GM21786 (cell line): ENCODE measurements around the gene TMPRSS7.

Experiments
- ATAC-seq: cut with Tn5 transposase; IDR thresholded peaks from one replicate; pipeline ENCODE4 v1.9.1; 2021; ENCODE audit not compliant: unreplicated experiment

TMPRSS7 gene

DNA sequence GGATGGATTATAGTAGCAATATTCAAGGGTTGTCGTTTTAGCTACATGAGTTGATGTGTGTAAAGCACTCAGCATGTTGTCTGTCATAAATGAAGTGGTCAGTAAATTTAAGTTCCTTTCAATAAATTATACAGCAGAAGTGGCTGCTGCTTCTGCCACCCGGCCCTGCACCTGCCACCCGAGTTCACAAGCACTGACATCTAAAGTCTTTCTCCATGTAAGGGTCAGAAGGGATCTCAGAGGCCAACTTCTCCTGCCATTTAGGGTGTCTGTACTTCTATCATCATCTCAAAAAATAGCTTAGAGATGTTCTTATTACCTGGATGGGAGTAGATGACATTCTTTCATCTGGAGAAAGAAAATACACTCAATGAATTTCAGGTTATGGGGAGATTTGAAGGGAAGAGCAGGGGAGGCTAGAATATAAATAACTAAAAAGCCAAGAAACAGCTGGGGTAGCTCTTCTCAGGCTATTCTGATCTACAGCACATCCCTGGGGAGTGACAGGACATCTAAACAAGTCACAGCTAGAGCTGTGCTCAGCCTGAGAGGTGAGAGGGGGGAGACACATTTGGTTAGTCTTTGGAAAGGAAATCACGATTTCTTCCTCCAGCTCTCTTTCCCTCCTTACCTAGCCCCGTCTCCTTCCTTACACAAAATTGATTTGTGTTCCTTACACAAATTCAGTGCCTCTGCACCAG lies 90.5 kb downstream of the TMPRSS7 start:
- no peak for ATAC-seq

DNA sequence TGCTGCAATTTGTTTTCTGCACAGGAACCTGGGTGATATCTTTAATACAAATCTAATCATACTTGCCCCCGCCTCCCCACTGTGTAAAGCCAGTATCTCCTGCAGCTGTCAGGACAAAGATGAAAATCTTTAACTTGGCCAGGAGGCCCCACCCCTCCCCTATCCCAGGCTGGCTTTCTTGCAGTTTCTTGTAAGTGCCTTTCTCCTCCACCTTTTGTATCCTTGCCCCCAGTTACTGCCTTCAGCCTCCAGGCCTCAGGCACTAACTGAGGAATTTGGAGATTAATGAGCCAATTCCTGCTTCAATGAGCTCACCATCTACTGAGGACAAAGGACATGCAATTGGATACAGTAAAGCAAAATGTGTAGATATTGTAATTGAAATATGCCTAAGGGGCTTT lies 92.0 kb downstream of the TMPRSS7 start:
- no peak for ATAC-seq

DNA sequence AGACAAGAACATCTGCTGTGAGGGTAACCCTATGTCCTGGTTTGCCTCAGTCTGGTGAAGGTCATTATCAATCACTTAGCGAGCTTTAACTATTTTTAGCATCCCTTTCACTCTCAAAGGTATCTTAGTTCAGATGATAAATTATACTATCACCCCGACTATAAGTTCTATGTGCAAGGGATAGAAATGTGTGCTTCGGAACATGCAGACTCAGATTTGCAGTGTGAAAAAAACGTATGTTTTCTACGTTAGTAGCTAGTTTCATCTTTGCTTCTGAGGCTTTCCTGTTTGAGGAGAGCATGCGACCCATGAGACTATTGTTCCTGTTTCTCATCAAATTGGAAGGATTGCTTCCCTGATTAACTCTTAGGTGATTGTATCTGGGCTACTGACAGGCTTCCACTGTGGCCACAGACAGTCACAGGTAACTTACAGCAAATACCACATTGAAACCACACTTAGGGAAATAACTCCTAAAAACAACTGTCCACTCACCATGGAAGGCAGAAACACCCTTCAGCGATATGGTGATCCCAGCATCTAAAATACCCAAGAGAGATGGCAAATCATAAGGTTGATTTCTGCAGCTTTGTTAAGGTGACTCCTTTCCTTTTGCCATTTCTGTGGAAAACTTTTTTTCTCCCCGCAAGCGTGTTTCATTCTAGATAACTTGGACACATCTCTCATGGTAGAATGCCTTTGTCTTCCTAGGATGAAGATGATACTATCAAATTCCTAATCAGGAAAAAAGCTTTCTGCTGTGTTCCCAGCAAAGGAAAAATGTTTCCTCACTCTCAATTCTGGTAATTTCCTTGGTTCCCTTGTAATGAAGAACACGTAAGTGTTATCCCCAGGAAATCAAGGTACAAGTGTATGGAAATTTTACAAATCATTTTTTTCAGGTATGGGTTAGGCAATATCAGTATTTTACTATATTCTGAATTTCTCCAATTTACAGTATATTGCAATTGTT lies 93.3 kb downstream of the TMPRSS7 start:
- ATAC-seq = peak; percentile 20

DNA sequence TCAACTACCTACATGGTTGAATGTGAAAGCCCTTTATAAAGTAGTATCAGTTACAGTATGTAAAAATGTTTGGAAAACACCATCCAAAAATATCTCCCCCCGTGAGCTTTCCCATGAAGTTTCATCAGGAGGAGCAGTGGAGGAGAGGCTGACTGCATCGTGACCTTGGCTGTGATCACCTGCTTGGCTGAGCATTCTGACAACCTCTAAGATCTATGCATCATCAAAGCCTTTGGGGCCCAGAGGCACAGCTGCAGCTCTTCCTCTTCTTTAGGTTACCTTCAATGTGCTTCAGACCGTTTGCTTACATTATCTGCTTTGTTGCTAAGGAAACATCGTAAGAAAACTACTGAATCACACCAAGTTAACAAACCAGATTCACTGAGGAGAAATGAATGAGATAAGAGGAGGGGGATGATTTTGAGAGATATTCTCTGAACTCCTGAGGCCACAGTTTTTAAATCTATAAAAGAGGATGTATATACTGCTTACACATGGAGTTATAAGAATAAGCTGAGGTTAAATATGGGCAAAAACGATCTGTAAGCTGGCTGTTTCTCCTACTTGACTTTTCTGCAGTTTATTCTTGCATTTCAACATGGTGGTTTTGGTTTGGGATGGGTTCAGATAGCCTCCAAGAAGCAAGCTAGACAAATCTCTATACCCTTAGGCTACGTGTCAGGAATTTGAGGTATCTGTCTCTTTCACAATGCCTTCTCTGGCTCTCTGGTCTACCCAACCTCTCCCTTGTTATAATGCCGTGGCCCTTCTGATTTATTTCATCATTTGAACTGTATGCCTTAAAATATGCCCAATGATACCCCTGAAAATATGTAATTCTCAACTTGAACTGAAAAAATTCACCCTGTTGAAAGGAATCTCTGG lies 94.5 kb downstream of the TMPRSS7 start:
- peak; percentile 37 for ATAC-seq

DNA sequence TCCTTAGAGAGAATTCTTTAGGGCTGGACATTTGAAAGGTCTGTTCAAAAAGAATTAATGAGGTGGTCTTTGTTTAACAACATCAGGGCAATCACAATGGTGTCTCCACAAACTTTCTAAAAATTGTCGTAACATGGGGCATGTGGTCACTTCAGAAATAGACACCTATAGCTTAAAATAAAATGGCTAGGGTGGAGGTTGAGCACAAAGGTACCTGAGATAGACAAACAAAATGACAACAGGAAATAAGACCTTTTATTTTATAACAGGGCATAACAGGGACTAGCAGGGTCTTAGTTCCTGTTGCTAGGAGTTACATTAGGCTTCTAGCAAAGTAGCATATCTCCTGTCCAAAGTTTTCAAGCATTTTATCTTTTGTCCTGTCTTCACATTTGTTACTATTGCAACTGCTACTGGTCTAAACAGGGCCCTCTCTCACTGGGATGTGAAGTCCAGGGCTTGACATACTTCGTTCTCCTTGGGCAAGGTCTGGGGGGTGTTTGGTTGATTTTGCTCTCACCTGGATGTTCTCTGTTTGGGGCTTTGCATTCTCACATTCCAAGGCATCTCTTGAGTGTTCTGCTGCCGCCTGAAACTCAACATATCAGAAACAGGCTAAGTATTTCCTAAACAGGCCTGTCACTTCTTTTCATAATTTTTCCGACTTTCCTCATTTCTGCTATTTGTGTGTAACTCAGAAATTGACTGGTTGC lies 95.5 kb downstream of the TMPRSS7 start:
- ATAC-seq = no peak

DNA sequence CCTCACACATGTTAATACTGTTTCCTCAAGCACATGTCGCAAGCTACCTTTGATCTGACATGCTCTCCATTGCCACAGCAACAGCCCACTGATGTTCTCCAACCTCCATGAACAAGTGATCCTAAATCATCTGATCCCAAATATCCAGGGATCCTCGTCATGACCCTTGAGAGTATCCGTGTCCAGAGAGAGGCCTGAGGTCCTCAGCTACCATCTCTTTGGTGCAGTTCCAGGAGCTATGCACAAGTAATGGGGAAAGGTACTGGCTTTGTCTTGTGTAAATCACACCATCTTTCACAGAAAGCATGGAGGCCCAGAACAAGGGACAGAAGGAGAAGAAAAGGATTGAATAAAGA lies 96.1 kb downstream of the TMPRSS7 start:
- no peak for ATAC-seq
